ENCODE measurements around the gene ITGAD.

ITGAD gene

GRCh38 chr16:31393056-31393455, at the start of gene ITGAD:
ITGAD (plus strand) TSS chr16:31393335; CDS start chr16:31393361, 26 bp downstream.
- no peak for DNase-seq

GRCh38 chr16:31344712-31345111, 48.4 kb upstream of the ITGAD start:
- DNase-seq, result no peak

GRCh38 chr16:31347445-31347844, 45.7 kb upstream of the ITGAD start:
- DNase-seq, result no peak

GRCh38 chr16:31348579-31348978, 44.6 kb upstream of the ITGAD start:
- no peak for DNase-seq

- DNase-seq, result no peak
Measured at GRCh38 chr16:31350275-31351005, 42.7 kb upstream of the ITGAD start.

GRCh38 chr16:31351246-31351941, 41.7 kb upstream of the ITGAD start:
- no peak for DNase-seq

GRCh38 chr16:31351942-31352325, 41.2 kb upstream of the ITGAD start:
- DNase-seq, result no peak

GRCh38 chr16:31352376-31353115, 40.6 kb upstream of the ITGAD start:
- DNase-seq, result no peak

- DNase-seq, result peak; percentile 82
Measured at GRCh38 chr16:31354394-31355291, 38.5 kb upstream of the ITGAD start, which contains the start of gene ITGAX. ITGAX (plus strand) TSS chr16:31355176; CDS start chr16:31355255, 79 bp downstream.

GRCh38 chr16:31355431-31356100, 37.6 kb upstream of the ITGAD start:
- no peak for DNase-seq

- no peak for DNase-seq
Measured at GRCh38 chr16:31356566-31357323, 36.4 kb upstream of the ITGAD start.

GRCh38 chr16:31357324-31358109, 35.6 kb upstream of the ITGAD start:
- DNase-seq, result no peak

GRCh38 chr16:31360251-31360650, 32.9 kb upstream of the ITGAD start:
- DNase-seq, result no peak

- DNase-seq, result no peak
Measured at GRCh38 chr16:31361201-31362110, 31.7 kb upstream of the ITGAD start.

GRCh38 chr16:31362476-31363405, 30.4 kb upstream of the ITGAD start:
- no peak for DNase-seq

- no peak for DNase-seq
Measured at GRCh38 chr16:31363721-31364120, 29.4 kb upstream of the ITGAD start.

- DNase-seq, result no peak
Measured at GRCh38 chr16:31364421-31364820, 28.7 kb upstream of the ITGAD start.

Measured in activated CD8-positive, alpha-beta memory T cell treated with anti-CD3 and anti-CD28 coated beads for 24 hours (primary cell).